Measurements from ENCODE around the gene S100A7. TPM values are rescaled to one million over a fixed set of nuclear protein-coding genes. Genes with fewer than 3 reads are reported as not detected.

Gene S100A7
- total and polyA plus RNA-seq, 2 donors (not counting 1 experiment from before 2014, with no cell fraction given) = not detected

GRCh38 chr1:153447498-153448170 lies 12.8 kb downstream of the S100A7 start:
- no peaks in the 10 kb centered on the region for H3K9me3 ChIP-seq (ENCODE audit: control insufficient read depth, insufficient read depth, low read depth, low read length)
- peak overlapping the region; percentile 54 for H3K27ac ChIP-seq (ENCODE audit: insufficient read depth, low read length)
- no peak overlapping the region for H3K9ac ChIP-seq (ENCODE audit: insufficient read depth, low read length)
- peak; percentile 63 to 72 for DNase-seq (ENCODE audit: low read depth in 2 of 2)
- H3K27me3 ChIP-seq (ENCODE audit: control insufficient read depth, insufficient read depth, low read length) = peaks cover 3% of the 10 kb centered on the region
- H4K20me1 ChIP-seq (ENCODE audit: control insufficient read depth, extremely low read depth, insufficient read depth, low read length) = no peaks in the 10 kb centered on the region
- no peak overlapping the region for H2AFZ ChIP-seq (ENCODE audit: low read length)
- no peak overlapping the region for H3K4me3 ChIP-seq (replicated peaks in 1 of 4; ENCODE audit: control extremely low read depth in 1 of 4, insufficient read depth in 1 of 4, low read depth in 3 of 4, low read length in 4 of 4)
- H3K36me3 ChIP-seq (ENCODE audit: control insufficient read depth, insufficient read depth, low read length) = no peaks in the 10 kb centered on the region
- TF ChIP-seq CTCF (conservative IDR thresholded peaks at IDR 0.05 in 1 of 2, IDR thresholded peaks at IDR 0.05 in 1 of 2; ENCODE audit: low read depth in 1 of 2, low read length in 2 of 2) (no peak), EZH2 (IDR thresholded peaks at IDR 0.05; ENCODE audit: low read length, missing control alignments) (no peak)
- H3K79me2 ChIP-seq (ENCODE audit: control insufficient read depth, insufficient read depth, low read length) = no peaks in the 10 kb centered on the region
- H3K4me1 ChIP-seq (ENCODE audit: control insufficient read depth, extremely low read depth, insufficient read depth, low read length) = no peaks in the 10 kb centered on the region
- peak overlapping the region; percentile 32 for H3K4me2 ChIP-seq (ENCODE audit: extremely low read depth, insufficient read depth, low read length)

GRCh38 chr1:153444078-153444477 lies 16.4 kb downstream of the S100A7 start:
- Histone ChIP-seq H3K27ac (ENCODE audit: insufficient read depth, low read length) (no peak overlapping the region), H3K36me3 (ENCODE audit: control insufficient read depth, insufficient read depth, low read length) (no peaks in the 10 kb centered on the region), H2AFZ (ENCODE audit: low read length) (no peak overlapping the region), H3K4me3 (replicated peaks in 1 of 4; ENCODE audit: control extremely low read depth in 1 of 4, insufficient read depth in 1 of 4, low read depth in 3 of 4, low read length in 4 of 4) (no peak overlapping the region), H3K4me1 (ENCODE audit: control insufficient read depth, extremely low read depth, insufficient read depth, low read length) (no peaks in the 10 kb centered on the region), H3K4me2 (ENCODE audit: extremely low read depth, insufficient read depth, low read length) (no peak overlapping the region), H3K27me3 (ENCODE audit: control insufficient read depth, insufficient read depth, low read length) (peaks cover 3% of the 10 kb centered on the region), H3K9me3 (ENCODE audit: control insufficient read depth, insufficient read depth, low read depth, low read length) (no peaks in the 10 kb centered on the region), H4K20me1 (ENCODE audit: control insufficient read depth, extremely low read depth, insufficient read depth, low read length) (no peaks in the 10 kb centered on the region), H3K79me2 (ENCODE audit: control insufficient read depth, insufficient read depth, low read length) (no peaks in the 10 kb centered on the region), H3K9ac (ENCODE audit: insufficient read depth, low read length) (no peak overlapping the region)
- no peak for TF ChIP-seq EZH2 (IDR thresholded peaks at IDR 0.05; ENCODE audit: low read length, missing control alignments)
- no peak for TF ChIP-seq CTCF (conservative IDR thresholded peaks at IDR 0.05 in 1 of 2, IDR thresholded peaks at IDR 0.05 in 1 of 2; ENCODE audit: low read depth in 1 of 2, low read length in 2 of 2)
- no peak for DNase-seq (ENCODE audit: low read depth in 2 of 2)

GRCh38 chr1:153443486-153443885 lies 17.0 kb downstream of the S100A7 start:
- TF ChIP-seq CTCF (conservative IDR thresholded peaks at IDR 0.05 in 1 of 2, IDR thresholded peaks at IDR 0.05 in 1 of 2; ENCODE audit: low read depth in 1 of 2, low read length in 2 of 2) = no peak
- Histone ChIP-seq H3K79me2 (ENCODE audit: control insufficient read depth, insufficient read depth, low read length) (no peaks in the 10 kb centered on the region), H3K27me3 (ENCODE audit: control insufficient read depth, insufficient read depth, low read length) (peaks cover 3% of the 10 kb centered on the region), H3K36me3 (ENCODE audit: control insufficient read depth, insufficient read depth, low read length) (no peaks in the 10 kb centered on the region), H3K9me3 (ENCODE audit: control insufficient read depth, insufficient read depth, low read depth, low read length) (no peaks in the 10 kb centered on the region), H3K4me3 (replicated peaks in 1 of 4; ENCODE audit: control extremely low read depth in 1 of 4, insufficient read depth in 1 of 4, low read depth in 3 of 4, low read length in 4 of 4) (no peak overlapping the region), H3K4me2 (ENCODE audit: extremely low read depth, insufficient read depth, low read length) (no peak overlapping the region), H3K4me1 (ENCODE audit: control insufficient read depth, extremely low read depth, insufficient read depth, low read length) (no peaks in the 10 kb centered on the region), H2AFZ (ENCODE audit: low read length) (no peak overlapping the region), H4K20me1 (ENCODE audit: control insufficient read depth, extremely low read depth, insufficient read depth, low read length) (no peaks in the 10 kb centered on the region), H3K9ac (ENCODE audit: insufficient read depth, low read length) (no peak overlapping the region), H3K27ac (ENCODE audit: insufficient read depth, low read length) (no peak overlapping the region)
- no peak for DNase-seq (ENCODE audit: low read depth in 2 of 2)
